ENCODE measurements around the gene KLKB1. TPM values are rescaled to one million over a fixed set of nuclear protein-coding genes. Genes with fewer than 3 reads are reported as not detected.

The KLKB1 gene
- total RNA-seq, 1 donor: 0.18 TPM

DNA sequence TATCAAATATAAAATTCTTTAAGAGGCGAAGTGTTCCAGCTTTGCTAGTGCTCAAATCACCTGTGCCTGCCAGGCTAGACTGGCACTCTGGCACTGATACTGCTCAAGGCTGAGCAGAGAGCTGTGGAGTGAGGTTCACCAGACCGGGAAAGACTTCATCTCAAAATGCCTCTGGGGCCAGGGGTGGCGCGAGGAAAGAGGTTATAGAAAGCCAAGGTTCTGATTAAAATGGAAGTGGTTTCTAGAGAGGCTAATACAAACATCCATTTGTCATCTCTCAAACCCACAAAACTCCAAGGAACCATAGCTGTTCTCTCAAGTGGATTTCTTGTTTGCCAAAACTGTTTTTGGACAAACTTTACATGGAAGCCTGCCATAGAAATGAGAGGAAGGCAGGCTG, 80.2 kb downstream of the KLKB1 start:
- no peak overlapping the region for H3K4me3 ChIP-seq (ENCODE audit: low read depth, low read length)
- DNase-seq (ENCODE audit: low read depth): no peak
- TF ChIP-seq CTCF (IDR thresholded peaks at IDR 0.05; ENCODE audit: insufficient read depth, low read length): no peak

GRCh38 chr4:186307916-186308315, 80.6 kb downstream of the KLKB1 start:
- no peak overlapping the region for H3K4me3 ChIP-seq (ENCODE audit: low read depth, low read length)
- TF ChIP-seq CTCF (IDR thresholded peaks at IDR 0.05; ENCODE audit: insufficient read depth, low read length): no peak
- no peak for DNase-seq (ENCODE audit: low read depth)

Other genes with a start within 250 kb of the KLKB1 start
- 3.3 and 11.6 TPM in 2 replicates for gene TLR3, start 158.4 kb upstream of the KLKB1 start, total RNA-seq (ENCODE audit: low replicate concordance)
- gene FAM149A, start 122.8 kb upstream of the KLKB1 start, total RNA-seq (ENCODE audit: low replicate concordance): 10.8 and 15.6 TPM in 2 replicates
- 40.4 and 76.0 TPM in 2 replicates for gene CYP4V2, start 35.9 kb upstream of the KLKB1 start, total RNA-seq (ENCODE audit: low replicate concordance)
- not detected in 2 replicates for gene F11, start 38.7 kb downstream of the KLKB1 start, total RNA-seq (ENCODE audit: low replicate concordance)